Superior temporal gyrus (tissue), 1 donor: ENCODE results near the gene BTNL8.
"Not testable (repeated sequence)": the region's sequence is repeated elsewhere in the genome, so short reads cannot be mapped to it uniquely, and the experiment has no call there.

Experiments
- DNase-seq: peaks from one replicate; pipeline ENCODE4 v3.0.0-alpha.2; 2016; ENCODE audit errors: extremely low spot score

The BTNL8 gene

GRCh38 chr5:180875860-180876426 is 23.0 kb upstream of the BTNL8 start:
- no peak for DNase-seq

GRCh38 chr5:180885845-180886529 is 13.0 kb upstream of the BTNL8 start:
- DNase-seq: not testable (repeated sequence)

- no peak for DNase-seq
These were observed 9.6 kb upstream of the BTNL8 start for GRCh38 chr5:180889381-180889780.

- DNase-seq: not testable (repeated sequence)
These were observed 3.6 kb upstream of the BTNL8 start for GRCh38 chr5:180895330-180895729.

GRCh38 chr5:180900178-180900577 is 1.2 kb downstream of the BTNL8 start:
- DNase-seq: no peak

- no peak for DNase-seq
These were observed 2.5 kb downstream of the BTNL8 start for GRCh38 chr5:180901319-180902009.

GRCh38 chr5:180908400-180908799 is 9.4 kb downstream of the BTNL8 start:
- no peak for DNase-seq

- no peak for DNase-seq
These were observed 10.2 kb downstream of the BTNL8 start for GRCh38 chr5:180908998-180909731.

- DNase-seq: no peak
These were observed 10.8 kb downstream of the BTNL8 start for GRCh38 chr5:180909782-180910181.

GRCh38 chr5:180910182-180910581 is 11.2 kb downstream of the BTNL8 start:
- no peak for DNase-seq

- DNase-seq: no peak
These were observed 11.8 kb downstream of the BTNL8 start for GRCh38 chr5:180910735-180911134.

GRCh38 chr5:180914646-180915045 is 15.7 kb downstream of the BTNL8 start:
- no peak for DNase-seq

GRCh38 chr5:180915924-180916323 is 17.0 kb downstream of the BTNL8 start:
- no peak for DNase-seq

- no peak for DNase-seq
These were observed 19.4 kb downstream of the BTNL8 start for GRCh38 chr5:180918380-180918779.

- DNase-seq: no peak
These were observed 21.8 kb downstream of the BTNL8 start for GRCh38 chr5:180920710-180921109.

- no peak for DNase-seq
These were observed 24.0 kb downstream of the BTNL8 start for GRCh38 chr5:180922932-180923331.

- no peak for DNase-seq
These were observed 33.7 kb downstream of the BTNL8 start for GRCh38 chr5:180932660-180933059.

- no peak for DNase-seq
These were observed 36.2 kb downstream of the BTNL8 start for GRCh38 chr5:180935203-180935602.

- no peak for DNase-seq
These were observed 39.3 kb downstream of the BTNL8 start for GRCh38 chr5:180938294-180938693.

- no peak for DNase-seq
These were observed 51.5 kb downstream of the BTNL8 start for GRCh38 chr5:180950291-180950949.

GRCh38 chr5:180959661-180960060 is 60.7 kb downstream of the BTNL8 start:
- no peak for DNase-seq

GRCh38 chr5:180960209-180960608 is 61.2 kb downstream of the BTNL8 start:
- no peak for DNase-seq
